Cardiac septum (tissue), 1 donor: Measurements from ENCODE around the gene TBC1D14. TPM values are rescaled to one million over a fixed set of nuclear protein-coding genes. Genes with fewer than 3 reads are reported as not detected.

Source experiments
- DNase-seq: peaks from one replicate; pipeline ENCODE4 v3.0.0-alpha.2; 2020; ENCODE audit warnings: low spot score
- intact Hi-C: fragments of 100-400 bp; cut with DNase I; formaldehyde crosslinking; loops from one replicate; pipeline ENCODE4 v1.14.0; 2022
- total RNA-seq: library from RNA; stranded (reverse); fragmentation: NEBNext Ultra II Directional; extraction: Animal tissue kit (Norgen Biotek cat#: 25700); gene quantifications from one replicate; pipeline ENCODE4 v1.2.1, GENCODE V29; 2021
- donor health status: DM: no; HTN: no; CAD: no.

TBC1D14 gene
- total RNA-seq, 1 donor from 2014 or later = 30.8 TPM

DNA sequence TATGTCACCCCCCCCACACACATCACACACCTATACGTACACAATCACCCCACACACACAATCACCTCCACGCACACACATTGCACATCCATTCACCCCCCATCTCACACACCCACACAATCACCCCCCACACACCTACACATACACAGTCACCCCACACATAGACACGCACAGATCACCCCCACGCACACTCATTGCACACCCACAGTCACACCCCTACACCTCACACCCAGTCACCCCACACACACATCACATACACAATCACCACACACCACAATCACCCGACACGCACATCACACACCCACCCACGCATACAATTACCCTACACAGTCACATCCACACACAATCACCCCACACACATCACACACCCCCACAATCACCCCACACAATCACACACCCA is 117.7 kb downstream of the TBC1D14 start:
- intact Hi-C loops = no loop called here
- no peak for DNase-seq

DNA sequence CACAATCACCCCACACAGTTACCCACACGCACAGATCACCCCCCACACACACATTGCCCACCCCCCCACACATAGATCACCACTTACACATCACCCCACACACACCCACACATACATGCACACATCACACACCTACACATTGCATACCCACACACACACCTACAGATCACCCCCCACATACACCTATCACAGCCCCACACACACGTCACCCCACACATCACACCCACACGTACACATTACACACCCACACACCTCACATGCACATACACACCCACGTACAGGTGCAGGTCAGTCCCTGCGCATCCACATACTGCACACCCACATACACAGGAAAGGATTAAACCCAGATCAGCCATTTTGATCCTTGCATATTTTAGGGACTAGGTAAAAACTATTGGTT is 118.3 kb downstream of the TBC1D14 start:
- no peak for DNase-seq
- intact Hi-C loops = no loop called here

DNA sequence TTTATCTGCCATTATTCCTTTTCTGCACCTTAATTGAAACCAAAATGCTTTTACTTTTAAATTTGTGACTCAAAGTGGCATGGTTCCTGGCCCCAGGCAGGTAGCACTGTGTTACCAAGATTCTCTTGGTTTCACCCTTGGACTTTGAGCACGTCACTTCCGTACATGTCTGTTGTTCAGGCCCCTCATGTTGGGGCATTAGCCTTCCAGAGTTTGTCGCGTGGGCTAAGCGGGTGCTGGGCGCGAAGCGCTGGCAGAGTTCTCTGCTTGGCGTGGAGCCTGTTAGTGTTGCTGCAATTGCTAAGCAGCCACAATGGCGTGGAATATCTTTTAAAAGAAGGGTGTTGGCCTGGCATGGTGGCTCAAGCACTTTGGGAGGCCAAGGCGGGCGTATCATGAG is 119.6 kb downstream of the TBC1D14 start:
- intact Hi-C loops = no loop called here
- DNase-seq = no peak

- intact Hi-C loops = no loop called here
- no peak for DNase-seq
Measured at GRCh38 chr4:7029921-7030320, 120.3 kb downstream of the TBC1D14 start.

DNA sequence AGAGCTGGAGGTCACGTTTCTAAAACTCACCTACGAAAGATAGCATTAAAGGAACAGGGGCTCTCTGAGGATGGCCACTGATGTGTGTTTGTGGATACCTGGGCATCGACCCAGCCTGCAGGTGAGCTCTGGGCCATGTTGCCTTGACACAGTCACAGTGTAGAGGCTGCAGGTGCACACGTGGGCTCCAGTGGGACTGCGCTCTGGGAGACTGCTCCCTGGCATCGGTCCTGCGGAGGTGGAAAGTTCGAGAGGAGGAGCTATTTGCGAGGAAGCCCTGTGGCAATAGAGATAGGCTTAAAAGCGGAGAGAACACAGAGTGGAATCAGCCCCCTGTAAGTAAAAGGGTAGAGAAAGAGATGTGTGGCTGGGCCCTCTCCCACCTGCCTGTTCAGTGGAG is 121.2 kb downstream of the TBC1D14 start:
- no peak for DNase-seq
- intact Hi-C loops = no loop called here

- DNase-seq = no peak
- intact Hi-C loops = no loop called here
Measured at GRCh38 chr4:7031558-7032449, 122.2 kb downstream of the TBC1D14 start.

GRCh38 chr4:7032596-7032995 is 123.0 kb downstream of the TBC1D14 start:
- DNase-seq = no peak
- intact Hi-C loops = no loop called here

DNA sequence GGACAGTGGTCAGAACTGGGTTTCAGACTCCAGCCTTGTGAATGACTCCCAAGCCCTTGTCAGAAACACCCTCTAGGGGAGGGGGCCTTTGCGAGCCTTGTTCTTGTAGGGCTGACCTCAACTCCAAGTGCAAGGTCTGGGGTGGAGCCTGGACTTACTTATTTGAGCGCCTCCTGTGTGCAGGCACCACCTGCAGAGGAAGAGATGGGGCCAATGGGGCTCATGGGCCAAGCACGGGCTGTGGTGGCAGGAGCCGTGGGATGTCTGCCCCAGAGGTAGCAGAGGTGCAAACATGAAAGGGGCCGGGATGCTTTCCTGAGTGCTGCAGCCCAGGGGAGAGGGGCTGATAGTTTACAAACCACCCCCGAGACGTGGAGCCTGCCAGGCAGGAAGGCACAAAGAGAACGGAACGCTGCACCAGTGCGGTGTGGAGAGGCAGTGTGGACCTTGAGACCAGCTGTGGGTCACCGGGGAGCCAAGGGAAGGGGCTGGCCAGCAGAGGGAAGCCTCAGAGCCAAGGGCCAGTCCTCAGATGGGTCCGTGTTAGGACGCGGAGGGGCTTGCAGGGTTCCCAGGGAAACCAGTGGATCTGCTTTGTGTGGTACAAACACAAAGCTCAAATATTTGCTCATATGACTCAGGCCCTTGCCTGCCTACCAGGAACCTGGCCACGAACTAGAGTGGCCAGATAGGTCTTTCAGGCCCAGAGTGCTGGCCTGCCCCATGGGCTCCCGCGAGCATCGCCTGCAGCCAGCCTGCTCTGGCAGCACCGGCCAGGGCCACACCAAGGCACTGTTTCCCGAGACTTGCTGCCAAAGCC is 124.8 kb downstream of the TBC1D14 start:
- intact Hi-C loops = no loop called here
- DNase-seq = no peak

- intact Hi-C loops = no loop called here
- DNase-seq = no peak
Measured at GRCh38 chr4:7037425-7037824, 127.8 kb downstream of the TBC1D14 start.

- no peak for DNase-seq
- intact Hi-C loops = loop anchor here (10.0 kb wide), 1 partner anchor 326 kb away; the partner anchor contains the start of gene BLOC1S4
Measured at GRCh38 chr4:7040765-7041164, 131.1 kb downstream of the TBC1D14 start.

DNA sequence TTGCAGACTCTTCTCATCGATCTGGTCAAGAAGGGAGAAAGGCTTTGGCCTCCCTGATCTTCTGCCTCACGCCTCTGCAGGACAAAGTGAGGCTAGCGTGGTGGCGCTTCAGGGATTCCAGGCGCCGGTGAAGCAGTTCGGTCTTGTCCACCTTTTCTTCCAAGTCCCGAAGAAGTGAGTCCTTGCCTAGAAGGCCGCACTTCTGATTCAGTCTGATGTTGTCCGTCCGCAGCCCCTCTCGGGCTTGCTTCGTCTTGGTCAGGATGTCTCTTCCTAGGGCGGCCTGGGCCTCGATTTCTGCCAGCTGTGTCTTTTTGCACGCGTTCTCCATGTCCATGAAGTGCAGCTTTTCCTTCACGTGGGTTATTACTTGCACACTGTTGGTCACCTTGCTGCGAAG is 131.6 kb downstream of the TBC1D14 start:
- intact Hi-C loops = loop anchor here (10.0 kb wide), 1 partner anchor 326 kb away; the partner anchor contains the start of gene BLOC1S4
- no peak for DNase-seq

- intact Hi-C loops = loop anchor here (2.0 to 10.0 kb wide), 2 partner anchors 55 to 327 kb away; partner anchors contain the start of gene BLOC1S4
- DNase-seq = no peak
Measured at GRCh38 chr4:7041801-7042502, 132.3 kb downstream of the TBC1D14 start.

- intact Hi-C loops = loop anchor here (2.0 to 10.0 kb wide), 2 partner anchors 56 to 328 kb away; partner anchors contain the start of gene BLOC1S4
- DNase-seq = peak; percentile 98
Measured at GRCh38 chr4:7042503-7043283, 133.1 kb downstream of the TBC1D14 start.

- DNase-seq = no peak
- intact Hi-C loops = loop anchor here (1.0 to 10.0 kb wide), 3 partner anchors 25 to 329 kb away; partner anchors contain the start of genes BLOC1S4 and GRPEL1
Measured at GRCh38 chr4:7043284-7044136, 133.9 kb downstream of the TBC1D14 start, which contains the start of gene TADA2B. TSS of gene TADA2B (plus strand) at chr4:7043372. CDS start at chr4:7043580, 208 bp downstream.

GRCh38 chr4:7044137-7044930 is 134.7 kb downstream of the TBC1D14 start:
- DNase-seq = no peak
- intact Hi-C loops = loop anchor here (1.0 to 10.0 kb wide), 2 partner anchors 24 to 330 kb away; partner anchors contain the start of genes BLOC1S4 and GRPEL1

GRCh38 chr4:7045553-7045952 is 135.9 kb downstream of the TBC1D14 start:
- DNase-seq = no peak
- intact Hi-C loops = loop anchor here (10.0 kb wide), 1 partner anchor 331 kb away; the partner anchor contains the start of gene BLOC1S4
